Activated CD4-positive, CD25-positive, alpha-beta regulatory T cell (primary cell): Measurements from ENCODE around the gene TMEM62.
A peak's percentile ranks its signal among the peaks of the same experiment; 100 is the strongest.

Source experiments
- DNase-seq, 4 experiments: peaks; one replicate each; lab custom pipeline; 2025; lab: John Stamatoyannopoulos, UW

Gene TMEM62

DNA sequence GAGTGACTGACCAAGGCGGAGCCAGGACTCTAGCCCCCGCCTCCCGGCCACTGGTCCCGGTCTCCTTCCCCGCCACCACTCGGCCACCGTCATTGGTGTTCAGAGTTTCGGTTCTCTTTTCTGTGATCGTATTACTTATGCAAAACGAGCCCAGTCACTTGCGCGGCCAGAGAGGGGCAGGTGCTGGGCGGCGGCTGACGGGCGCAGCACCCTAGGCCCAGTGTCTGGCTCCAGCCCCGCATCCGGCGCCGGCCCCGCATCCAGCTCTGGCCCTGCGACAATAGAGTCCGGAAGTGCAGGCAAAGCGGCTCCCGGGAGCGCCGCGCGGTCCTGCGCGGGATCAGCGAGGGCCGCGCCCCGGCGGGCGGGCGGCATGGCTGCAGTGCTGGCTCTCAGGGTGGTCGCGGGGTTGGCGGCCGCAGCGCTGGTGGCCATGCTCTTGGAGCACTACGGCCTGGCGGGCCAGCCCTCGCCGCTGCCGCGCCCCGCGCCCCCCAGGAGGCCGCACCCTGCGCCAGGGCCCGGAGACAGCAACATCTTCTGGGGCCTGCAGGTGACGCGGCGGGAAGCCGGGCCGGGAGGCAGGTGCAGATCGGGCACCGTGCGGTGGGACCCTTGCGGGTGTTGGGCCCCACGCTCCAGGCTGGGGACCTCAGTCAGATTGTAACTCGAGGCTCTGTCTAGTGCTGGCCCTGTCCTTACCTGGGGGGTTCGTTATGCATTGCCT lies at the start of gene TMEM62:
TSS of gene TMEM62 (plus strand) at position 157 of the 727 bp plus-strand sequence. CDS start at position 374, 217 bp downstream.
- peak; percentile 38 to 49 (median 44) for DNase-seq

DNA sequence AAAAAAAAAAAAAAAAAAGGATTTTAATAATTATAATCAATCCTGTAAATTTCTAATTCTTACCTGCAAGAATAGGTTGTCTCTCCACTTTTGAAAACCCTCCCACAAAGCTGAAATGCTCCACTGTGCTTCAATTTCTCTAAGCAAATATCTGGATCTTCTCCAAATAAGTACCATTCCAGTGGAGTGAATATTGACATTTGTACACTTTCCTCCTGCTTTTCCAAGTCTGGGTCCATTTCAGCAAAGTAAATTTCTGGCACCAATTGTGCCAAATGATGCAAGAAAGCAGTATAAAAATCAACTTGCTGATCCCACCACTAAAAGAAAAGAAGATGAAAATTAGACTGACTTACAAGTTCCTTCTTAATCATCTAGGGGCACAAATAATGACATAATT lies 47.5 kb upstream of the TMEM62 start:
- DNase-seq: no peak

DNA sequence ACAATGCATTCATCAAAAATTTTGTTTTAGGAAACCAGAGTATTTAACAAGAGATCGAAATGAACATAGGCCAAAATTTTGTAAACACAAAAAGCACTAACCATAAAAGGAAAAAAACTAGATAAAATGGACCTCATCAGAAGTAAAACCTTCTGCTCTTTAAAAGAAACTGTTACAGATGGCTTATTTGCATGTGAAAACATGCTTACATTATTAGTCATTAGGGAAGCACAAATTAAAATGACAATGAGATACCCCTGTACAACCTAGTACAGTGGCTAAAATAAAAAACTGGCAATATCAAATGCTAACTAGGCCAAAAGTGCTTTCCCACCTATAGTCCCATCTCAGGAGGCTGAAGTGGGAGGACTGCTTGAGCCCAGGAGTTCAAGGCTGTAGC lies 46.8 kb upstream of the TMEM62 start:
- DNase-seq: no peak

GRCh38 chr15:43091859-43092258 lies 41.5 kb upstream of the TMEM62 start:
- DNase-seq: no peak

- no peak for DNase-seq
Measured at GRCh38 chr15:43093026-43093425, 40.4 kb upstream of the TMEM62 start.

GRCh38 chr15:43094416-43095030 lies 38.9 kb upstream of the TMEM62 start:
- DNase-seq: no peak

GRCh38 chr15:43095243-43095642 lies 38.1 kb upstream of the TMEM62 start:
- DNase-seq: no peak

DNA sequence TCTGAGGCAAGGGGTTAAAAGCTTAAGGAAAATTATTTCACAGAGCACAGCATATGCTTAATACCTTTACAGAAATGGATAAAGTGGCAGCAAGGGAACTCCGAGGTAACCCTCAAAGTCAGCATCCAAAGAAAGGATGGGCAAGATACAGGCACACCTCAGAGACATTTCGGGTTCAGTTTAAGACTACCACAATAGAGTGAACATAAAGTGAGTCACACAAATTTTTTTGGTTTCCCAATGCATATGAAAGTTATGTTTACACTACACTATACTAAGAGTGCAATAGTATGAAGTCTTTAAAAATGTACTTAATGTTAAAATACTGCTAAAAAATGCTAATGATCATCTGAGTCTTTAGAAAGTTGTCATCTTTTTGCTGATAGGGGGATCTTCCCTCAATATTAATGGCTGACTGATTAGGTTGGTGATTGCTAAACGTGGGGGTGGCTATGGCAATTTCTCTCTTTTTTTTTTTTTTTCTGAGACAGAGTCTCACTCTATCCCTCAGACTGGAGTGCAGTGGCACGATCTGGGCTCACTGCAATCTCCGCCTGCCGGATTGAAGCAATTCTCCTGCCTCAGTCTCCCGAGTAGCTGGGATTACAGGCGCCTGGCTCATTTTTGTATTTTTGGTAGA lies 37.6 kb upstream of the TMEM62 start:
- DNase-seq: no peak

DNA sequence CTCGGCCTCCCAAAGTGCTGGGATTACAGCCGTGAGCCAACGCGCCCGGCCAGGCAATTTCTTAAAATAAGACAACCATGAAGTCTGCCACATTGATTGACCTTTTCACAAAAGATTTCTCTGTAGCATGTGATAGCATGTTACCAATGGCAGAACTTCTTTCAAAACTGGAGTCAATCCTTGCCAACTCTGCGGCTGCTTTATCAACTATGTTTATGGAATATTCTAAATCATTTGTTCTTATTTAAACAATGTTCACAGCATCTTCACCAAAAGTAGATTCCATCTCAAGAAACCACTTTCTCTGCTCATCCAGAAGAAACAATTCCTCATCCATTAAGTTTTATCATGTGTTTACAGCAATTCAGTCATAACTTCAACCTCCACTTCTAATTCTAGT lies 37.0 kb upstream of the TMEM62 start:
- DNase-seq: no peak

GRCh38 chr15:43099105-43099845 lies 34.1 kb upstream of the TMEM62 start:
- no peak for DNase-seq

- no peak for DNase-seq
Measured at GRCh38 chr15:43100971-43101370, 32.4 kb upstream of the TMEM62 start.

DNA sequence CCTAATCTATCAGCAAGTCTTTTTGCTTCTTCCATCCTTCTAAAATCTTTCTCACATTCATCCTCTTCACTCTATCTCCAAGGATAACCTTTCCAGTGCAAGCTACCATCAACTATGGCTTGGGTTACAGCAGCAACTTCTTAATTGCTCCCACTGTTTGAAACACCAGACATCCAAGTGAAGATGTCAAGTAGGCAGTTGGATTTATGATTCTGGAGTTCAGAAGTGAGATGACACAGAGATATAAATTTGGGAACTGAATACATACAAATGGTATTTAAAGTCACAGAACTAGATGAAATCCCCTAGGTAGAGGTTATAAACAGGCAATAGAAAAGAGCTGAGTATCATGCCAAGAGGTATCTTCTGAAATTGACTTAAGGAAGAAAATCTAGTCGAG lies 31.2 kb upstream of the TMEM62 start:
- no peak for DNase-seq

DNA sequence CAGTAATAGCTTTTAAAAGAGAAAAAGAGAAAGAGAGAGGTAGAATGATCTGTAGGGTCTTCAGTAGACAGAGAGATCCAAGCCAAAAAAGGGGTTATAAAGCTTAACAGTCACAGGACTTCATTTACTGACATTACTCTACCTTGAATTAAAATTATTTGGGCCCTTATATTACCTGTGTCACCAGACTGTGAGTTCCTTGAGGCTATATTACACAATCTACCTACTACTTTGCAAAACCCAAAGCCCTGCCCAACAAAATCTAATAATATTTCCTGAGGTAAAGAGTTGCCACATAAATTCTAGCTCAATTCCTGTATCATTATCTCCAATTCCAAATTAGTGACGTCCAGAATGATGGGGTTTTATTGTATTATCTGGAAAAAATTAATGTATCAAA lies 29.5 kb upstream of the TMEM62 start:
- DNase-seq: no peak

DNA sequence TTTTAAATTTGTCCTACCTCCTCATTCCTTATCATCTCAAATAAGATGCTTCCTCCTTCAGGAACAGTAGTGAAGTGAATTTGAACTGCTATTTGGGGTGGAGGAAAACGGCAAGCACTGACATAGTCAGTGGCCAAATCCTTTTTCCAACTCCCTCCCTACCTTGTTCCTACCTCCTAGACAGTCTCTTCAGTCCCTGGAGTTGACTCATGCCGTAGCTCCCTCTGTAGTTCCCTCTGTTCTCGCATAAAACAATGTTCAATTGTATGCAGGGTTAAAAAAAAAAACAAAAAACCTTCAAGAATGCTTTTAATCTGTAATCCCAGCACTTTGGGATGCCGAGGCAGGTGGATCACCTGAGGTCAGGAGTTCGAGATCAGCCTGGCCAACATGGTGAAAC lies 29.0 kb upstream of the TMEM62 start:
- no peak for DNase-seq

DNA sequence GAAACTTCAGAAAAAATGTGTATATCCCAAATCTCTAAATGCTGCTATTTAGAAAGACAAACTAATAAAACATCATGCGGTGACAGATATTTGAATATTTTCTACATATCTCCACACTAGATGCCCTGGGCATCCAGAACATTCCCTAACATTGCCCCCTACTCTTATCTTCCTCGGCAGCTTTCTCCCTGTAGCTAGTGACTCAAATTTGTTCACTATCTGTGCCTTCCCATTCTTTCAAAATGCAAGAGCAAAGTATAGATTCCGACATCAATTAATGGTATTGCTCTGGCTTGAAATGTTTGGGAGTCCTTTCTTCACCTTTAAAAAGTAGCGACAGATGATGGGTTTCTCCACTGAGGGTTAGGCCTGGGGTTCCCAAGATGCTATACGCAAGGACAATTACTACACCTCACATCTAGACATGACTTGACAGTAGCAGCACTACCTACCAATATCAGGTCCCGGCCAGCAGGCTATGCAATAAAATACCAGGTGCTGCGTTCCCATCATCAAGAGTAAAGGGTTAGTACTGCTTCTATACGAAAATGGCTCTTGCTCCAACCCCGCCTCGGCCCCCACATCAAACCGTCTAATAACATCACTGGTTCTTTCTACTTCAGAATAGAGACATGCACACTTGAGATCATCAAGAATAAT lies 28.2 kb upstream of the TMEM62 start:
- no peak for DNase-seq

- DNase-seq: peak; percentile 68 to 77 (median 74)
Measured at GRCh38 chr15:43105778-43106485, 27.5 kb upstream of the TMEM62 start, which contains the start of gene UBR1. UBR1 (minus strand) TSS chr15:43106038; CDS start chr15:43106022, 16 bp downstream.

GRCh38 chr15:43106486-43106829 lies 26.9 kb upstream of the TMEM62 start:
- no peak for DNase-seq

- DNase-seq: no peak
Measured at GRCh38 chr15:43107751-43108150, 25.6 kb upstream of the TMEM62 start.

- DNase-seq: no peak
Measured at GRCh38 chr15:43111354-43111753, 22.0 kb upstream of the TMEM62 start.

- no peak for DNase-seq
Measured at GRCh38 chr15:43118286-43118685, 15.1 kb upstream of the TMEM62 start.

- no peak for DNase-seq
Measured at GRCh38 chr15:43118829-43119228, 14.6 kb upstream of the TMEM62 start.
